ENCODE measurements around the gene SLC27A2.

The SLC27A2 gene

DNA sequence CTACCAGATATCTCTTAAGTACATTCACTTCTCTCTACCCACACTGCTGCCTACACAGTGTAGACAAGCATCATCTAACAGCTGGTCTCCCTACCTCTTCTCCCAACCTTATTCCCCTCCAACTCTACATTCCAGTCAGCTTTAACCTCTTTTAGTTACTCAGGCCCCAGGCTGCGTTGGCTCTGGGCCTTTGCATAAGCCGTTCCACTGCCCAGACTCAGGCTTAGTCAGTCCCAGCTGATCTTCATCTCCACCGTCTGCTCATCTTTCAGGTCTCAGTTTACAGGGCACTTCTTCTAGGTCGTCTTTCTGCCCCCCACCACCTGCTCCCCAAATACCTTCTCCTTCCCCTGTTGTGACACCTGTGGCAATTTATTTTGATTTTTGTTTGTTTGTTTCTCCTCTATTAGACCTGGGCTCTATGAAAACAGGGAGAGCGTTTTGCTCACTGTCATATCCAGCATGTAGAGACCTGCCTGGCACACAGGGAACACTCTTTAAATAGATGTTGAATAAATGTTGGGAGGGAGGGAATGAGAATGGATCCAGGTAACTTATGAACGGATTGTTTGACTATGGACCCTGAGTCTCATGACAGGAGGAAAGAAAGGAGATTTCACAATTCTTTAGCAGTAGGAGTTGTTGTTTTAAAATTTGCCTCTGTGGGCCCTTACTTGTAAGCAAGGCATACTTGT lies 11.1 kb downstream of the SLC27A2 start:
- Histone ChIP-seq H2AFZ (ENCODE audit: low read depth, low read length, severe bottlenecking) (no peak overlapping the region), H3K9ac (ENCODE audit: low read length) (no peak overlapping the region), H3K27me3 (ENCODE audit: low read length) (no peaks in the 10 kb centered on the region), H3K36me3 (ENCODE audit: low read length) (no peaks in the 10 kb centered on the region), H3K4me3 (ENCODE audit: insufficient read depth, low read length, poor library complexity, severe bottlenecking) (no peak overlapping the region), H3K9me3 (ENCODE audit: insufficient read depth, low read length) (no peaks in the 10 kb centered on the region), H4K20me1 (ENCODE audit: low read depth, low read length) (no peaks in the 10 kb centered on the region), H3K4me2 (ENCODE audit: low read depth, low read length, poor library complexity, severe bottlenecking) (no peak overlapping the region), H3K27ac (ENCODE audit: low read depth, low read length) (no peak overlapping the region), H3K79me2 (ENCODE audit: insufficient read depth, low read length) (no peaks in the 10 kb centered on the region), H3K9me2 (replicated peaks; ENCODE audit: insufficient read depth, low read length) (no peaks in the 10 kb centered on the region), H3F3A (ENCODE audit: insufficient read depth) (no peaks in the 10 kb centered on the region)
- no peak for TF ChIP-seq CTCF (IDR thresholded peaks at IDR 0.05; ENCODE audit: insufficient read depth, low read length, poor library complexity, severe bottlenecking)
- no peak for TF ChIP-seq EZH2phosphoT487 (conservative IDR thresholded peaks at IDR 0.05; ENCODE audit: low read length)

GRCh38 chr15:50202003-50202402 lies 20.0 kb downstream of the SLC27A2 start:
- H3K27ac ChIP-seq (ENCODE audit: low read depth, low read length) = no peak overlapping the region
- H3K9me2 ChIP-seq (replicated peaks; ENCODE audit: insufficient read depth, low read length) = no peaks in the 10 kb centered on the region
- H3K9me3 ChIP-seq (ENCODE audit: insufficient read depth, low read length) = no peaks in the 10 kb centered on the region
- TF ChIP-seq CTCF (IDR thresholded peaks at IDR 0.05; ENCODE audit: insufficient read depth, low read length, poor library complexity, severe bottlenecking) = no peak
- TF ChIP-seq EZH2phosphoT487 (conservative IDR thresholded peaks at IDR 0.05; ENCODE audit: low read length) = no peak
- no peaks in the 10 kb centered on the region for H3K27me3 ChIP-seq (ENCODE audit: low read length)
- no peaks in the 10 kb centered on the region for H3K79me2 ChIP-seq (ENCODE audit: insufficient read depth, low read length)
- no peak overlapping the region for H3K4me3 ChIP-seq (ENCODE audit: insufficient read depth, low read length, poor library complexity, severe bottlenecking)
- H3F3A ChIP-seq (ENCODE audit: insufficient read depth) = no peaks in the 10 kb centered on the region
- H4K20me1 ChIP-seq (ENCODE audit: low read depth, low read length) = no peaks in the 10 kb centered on the region
- no peak overlapping the region for H3K4me2 ChIP-seq (ENCODE audit: low read depth, low read length, poor library complexity, severe bottlenecking)
- H3K36me3 ChIP-seq (ENCODE audit: low read length) = no peaks in the 10 kb centered on the region
- H3K9ac ChIP-seq (ENCODE audit: low read length) = no peak overlapping the region
- H2AFZ ChIP-seq (ENCODE audit: low read depth, low read length, severe bottlenecking) = no peak overlapping the region

GRCh38 chr15:50206020-50206419 lies 24.0 kb downstream of the SLC27A2 start:
- Histone ChIP-seq H3K36me3 (ENCODE audit: low read length) (no peaks in the 10 kb centered on the region), H3K27me3 (ENCODE audit: low read length) (no peaks in the 10 kb centered on the region), H3K9ac (ENCODE audit: low read length) (no peak overlapping the region), H3F3A (ENCODE audit: insufficient read depth) (no peaks in the 10 kb centered on the region), H3K9me2 (replicated peaks; ENCODE audit: insufficient read depth, low read length) (no peaks in the 10 kb centered on the region), H3K79me2 (ENCODE audit: insufficient read depth, low read length) (no peaks in the 10 kb centered on the region), H3K9me3 (ENCODE audit: insufficient read depth, low read length) (no peaks in the 10 kb centered on the region), H2AFZ (ENCODE audit: low read depth, low read length, severe bottlenecking) (no peak overlapping the region), H4K20me1 (ENCODE audit: low read depth, low read length) (no peaks in the 10 kb centered on the region), H3K4me2 (ENCODE audit: low read depth, low read length, poor library complexity, severe bottlenecking) (no peak overlapping the region), H3K27ac (ENCODE audit: low read depth, low read length) (no peak overlapping the region), H3K4me3 (ENCODE audit: insufficient read depth, low read length, poor library complexity, severe bottlenecking) (no peak overlapping the region)
- no peak for TF ChIP-seq EZH2phosphoT487 (conservative IDR thresholded peaks at IDR 0.05; ENCODE audit: low read length)
- no peak for TF ChIP-seq CTCF (IDR thresholded peaks at IDR 0.05; ENCODE audit: insufficient read depth, low read length, poor library complexity, severe bottlenecking)

Measured in SU-DHL-6 (cell line).